Kidney epithelial cell (primary cell): ENCODE data around the gene THOC1. TPM values are rescaled to one million over a fixed set of nuclear protein-coding genes. Genes with fewer than 3 reads are reported as not detected.

Source experiments
- DNase-seq: peaks from one replicate; pipeline ENCODE4 v3.0.0-alpha.2; 2010; ENCODE audit warnings: low read depth
- H3K27me3 ChIP-seq: 2 replicates; pipeline ENCODE4 v1.6.0; 2011; ENCODE audit warnings: low read length; ENCODE audit not compliant: control insufficient read depth, insufficient read depth
- H3K36me3 ChIP-seq: 2 replicates; pipeline ENCODE4 v1.5.1; 2011; ENCODE audit warnings: low read length; ENCODE audit not compliant: control insufficient read depth, insufficient read depth
- H3K4me3 ChIP-seq: 2 replicates; pipeline ENCODE4 v1.5.1; 2011; ENCODE audit warnings: low read depth, mild to moderate bottlenecking, control low read depth, low read length
- total RNA-seq: library from RNA; depleted of rRNA; stranded (reverse); fragments of >200 nt; gene quantifications from 2 replicates; pipeline ENCODE4 v1.2.3, GENCODE V29; 2015
- TF ChIP-seq, protein P1 (sequence below): IDR thresholded peaks from 2 replicates; pipeline ENCODE4 v1.5.1; 2011; ENCODE audit warnings: mild to moderate bottlenecking, moderate library complexity, low read length, control low read depth, inconsistent platforms; ENCODE audit not compliant: insufficient read depth, poor library complexity, severe bottlenecking

Gene THOC1, protein sequence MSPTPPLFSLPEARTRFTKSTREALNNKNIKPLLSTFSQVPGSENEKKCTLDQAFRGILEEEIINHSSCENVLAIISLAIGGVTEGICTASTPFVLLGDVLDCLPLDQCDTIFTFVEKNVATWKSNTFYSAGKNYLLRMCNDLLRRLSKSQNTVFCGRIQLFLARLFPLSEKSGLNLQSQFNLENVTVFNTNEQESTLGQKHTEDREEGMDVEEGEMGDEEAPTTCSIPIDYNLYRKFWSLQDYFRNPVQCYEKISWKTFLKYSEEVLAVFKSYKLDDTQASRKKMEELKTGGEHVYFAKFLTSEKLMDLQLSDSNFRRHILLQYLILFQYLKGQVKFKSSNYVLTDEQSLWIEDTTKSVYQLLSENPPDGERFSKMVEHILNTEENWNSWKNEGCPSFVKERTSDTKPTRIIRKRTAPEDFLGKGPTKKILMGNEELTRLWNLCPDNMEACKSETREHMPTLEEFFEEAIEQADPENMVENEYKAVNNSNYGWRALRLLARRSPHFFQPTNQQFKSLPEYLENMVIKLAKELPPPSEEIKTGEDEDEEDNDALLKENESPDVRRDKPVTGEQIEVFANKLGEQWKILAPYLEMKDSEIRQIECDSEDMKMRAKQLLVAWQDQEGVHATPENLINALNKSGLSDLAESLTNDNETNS
- 28.2 and 28.7 TPM in 2 replicates for total RNA-seq

DNA sequence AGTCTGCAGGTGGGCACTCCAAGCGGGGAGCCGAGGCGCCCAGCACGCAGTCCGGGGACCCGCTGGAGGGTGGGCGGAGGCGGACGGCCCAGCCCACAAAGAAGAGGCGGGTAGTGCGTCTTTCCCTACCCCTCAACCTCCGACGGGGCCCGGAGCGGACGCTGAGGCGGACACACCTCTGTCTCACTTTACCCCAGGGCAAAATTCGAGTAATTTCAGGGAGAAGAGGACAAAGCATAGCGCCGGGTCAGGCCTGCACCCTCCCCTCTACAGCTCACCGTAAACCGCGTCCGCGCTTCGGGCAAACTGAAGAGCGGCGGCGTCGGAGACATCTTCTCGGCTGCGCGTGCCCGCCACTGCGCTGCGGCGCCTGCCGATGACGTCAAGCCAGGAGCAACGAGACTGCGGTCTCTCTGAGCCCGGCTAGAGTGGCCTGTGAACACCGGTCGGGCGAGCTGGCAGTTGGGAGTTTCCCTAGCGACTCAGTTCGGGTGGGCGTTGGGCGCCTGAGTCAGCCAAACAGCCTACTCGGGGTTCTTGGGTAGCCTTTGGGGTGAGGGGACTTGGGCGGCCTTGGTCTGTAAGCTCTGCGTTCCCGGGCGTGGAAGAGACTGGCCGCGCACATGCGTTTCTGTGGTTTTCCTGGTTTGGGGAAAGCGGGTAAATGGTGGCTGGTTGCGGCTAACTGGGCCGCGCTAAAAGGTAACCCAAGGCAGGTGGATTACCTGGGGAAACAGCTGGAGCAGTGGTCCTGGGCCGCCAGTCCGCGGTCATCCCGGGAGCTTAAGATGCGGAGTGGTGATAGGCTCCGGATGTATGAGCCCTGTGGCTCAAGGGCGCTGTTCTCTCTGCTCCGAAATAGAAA lies at the start of gene THOC1:
TSS of gene THOC1 (minus strand) at position 360 of the 865 bp plus-strand sequence. CDS start at position 332, 28 bp downstream.
- peak within 1 kb of the TSS; percentile 81 for H3K4me3 ChIP-seq
- no peaks in the 10 kb centered on the region for H3K27me3 ChIP-seq
- H3K36me3 ChIP-seq = no peaks in the 10 kb centered on the region
- DNase-seq = peak; percentile 69
- TF ChIP-seq, protein P1, sequence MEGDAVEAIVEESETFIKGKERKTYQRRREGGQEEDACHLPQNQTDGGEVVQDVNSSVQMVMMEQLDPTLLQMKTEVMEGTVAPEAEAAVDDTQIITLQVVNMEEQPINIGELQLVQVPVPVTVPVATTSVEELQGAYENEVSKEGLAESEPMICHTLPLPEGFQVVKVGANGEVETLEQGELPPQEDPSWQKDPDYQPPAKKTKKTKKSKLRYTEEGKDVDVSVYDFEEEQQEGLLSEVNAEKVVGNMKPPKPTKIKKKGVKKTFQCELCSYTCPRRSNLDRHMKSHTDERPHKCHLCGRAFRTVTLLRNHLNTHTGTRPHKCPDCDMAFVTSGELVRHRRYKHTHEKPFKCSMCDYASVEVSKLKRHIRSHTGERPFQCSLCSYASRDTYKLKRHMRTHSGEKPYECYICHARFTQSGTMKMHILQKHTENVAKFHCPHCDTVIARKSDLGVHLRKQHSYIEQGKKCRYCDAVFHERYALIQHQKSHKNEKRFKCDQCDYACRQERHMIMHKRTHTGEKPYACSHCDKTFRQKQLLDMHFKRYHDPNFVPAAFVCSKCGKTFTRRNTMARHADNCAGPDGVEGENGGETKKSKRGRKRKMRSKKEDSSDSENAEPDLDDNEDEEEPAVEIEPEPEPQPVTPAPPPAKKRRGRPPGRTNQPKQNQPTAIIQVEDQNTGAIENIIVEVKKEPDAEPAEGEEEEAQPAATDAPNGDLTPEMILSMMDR = no peak

DNA sequence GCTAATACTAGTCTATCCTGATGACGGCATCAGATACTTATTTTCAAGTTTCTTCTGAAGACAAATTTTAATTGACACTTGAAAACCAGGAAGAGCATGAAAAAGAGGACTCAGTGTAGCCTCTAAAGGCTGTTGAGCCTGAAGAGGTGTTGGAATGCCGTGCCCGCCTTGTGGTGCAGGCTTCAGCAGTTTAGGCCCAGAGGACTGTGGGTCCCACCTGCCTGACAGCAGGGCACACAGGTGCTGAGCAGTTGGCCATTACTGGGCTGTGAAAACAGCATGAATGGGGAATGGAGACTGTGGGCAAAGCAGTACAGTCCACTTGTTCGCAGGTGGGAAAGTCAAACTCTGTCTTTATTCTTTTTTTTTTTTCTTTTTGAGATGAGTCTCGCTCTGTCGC lies 49.8 kb upstream of the THOC1 start:
- Histone ChIP-seq H3K4me3 (no peak overlapping the region), H3K27me3 (no peaks in the 10 kb centered on the region), H3K36me3 (no peaks in the 10 kb centered on the region)
- DNase-seq = no peak
- TF ChIP-seq, protein P1 = no peak

DNA sequence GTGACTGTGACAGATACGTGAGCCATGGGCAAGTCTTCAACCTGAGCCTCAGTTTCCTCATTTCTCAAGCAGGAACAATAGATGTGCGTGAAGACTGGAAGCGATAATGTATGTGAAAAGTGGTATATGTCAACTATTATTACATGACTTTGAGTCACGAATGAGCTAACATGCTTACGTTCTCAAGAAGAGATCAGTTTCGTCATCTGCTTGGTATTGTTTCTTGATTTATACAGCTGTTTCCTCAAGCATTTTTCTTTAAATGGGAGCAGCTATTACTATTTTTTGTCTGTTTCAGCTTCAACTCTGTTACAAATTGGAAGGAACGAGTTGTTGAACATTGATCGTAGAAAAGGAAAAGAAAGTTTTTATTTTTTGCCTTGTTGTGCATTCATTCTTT lies 48.5 kb upstream of the THOC1 start:
- no peak for DNase-seq
- Histone ChIP-seq H3K4me3 (no peak overlapping the region), H3K27me3 (no peaks in the 10 kb centered on the region), H3K36me3 (no peaks in the 10 kb centered on the region)
- TF ChIP-seq, protein P1 = no peak

DNA sequence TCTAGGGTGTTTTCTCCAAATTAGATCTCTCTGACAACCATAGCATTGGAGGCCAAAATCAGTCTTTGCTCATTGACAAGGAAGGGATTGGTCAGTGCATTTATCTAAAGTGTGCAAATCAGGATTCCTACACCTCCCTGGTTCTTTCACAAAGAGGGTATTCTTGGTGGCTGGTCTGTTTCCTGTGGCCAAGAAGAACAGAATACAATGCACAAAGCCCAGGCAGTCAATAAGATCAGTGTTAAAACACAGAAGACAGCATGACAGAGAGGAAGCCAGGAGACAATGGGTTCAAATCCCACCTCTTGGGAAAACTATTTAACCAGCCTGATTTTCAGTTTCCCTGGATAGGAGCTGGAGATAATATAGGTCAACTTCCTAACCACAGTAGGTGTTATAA lies 46.1 kb upstream of the THOC1 start:
- DNase-seq = no peak
- TF ChIP-seq, protein P1 = no peak
- H3K4me3 ChIP-seq = no peak overlapping the region
- no peaks in the 10 kb centered on the region for H3K36me3 ChIP-seq
- H3K27me3 ChIP-seq = no peaks in the 10 kb centered on the region

DNA sequence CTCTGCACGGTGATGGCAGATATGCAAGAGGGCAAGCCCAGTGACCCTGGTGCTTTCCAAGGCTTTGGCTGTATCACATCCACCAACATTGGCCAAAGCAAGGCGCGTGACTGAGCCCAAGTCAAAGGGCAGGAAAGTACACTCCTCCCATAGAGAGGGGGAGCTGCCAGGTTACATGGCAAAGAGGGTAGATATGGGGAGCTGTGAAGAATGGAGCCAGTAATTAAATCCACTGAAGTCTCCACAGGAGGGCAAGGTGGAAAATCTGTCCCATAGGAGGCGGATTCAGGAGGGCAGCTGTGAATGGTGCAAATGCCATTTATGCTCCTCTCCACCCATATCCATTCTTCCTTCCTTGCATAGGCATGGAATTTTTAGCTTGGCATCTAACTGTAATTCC lies 44.6 kb upstream of the THOC1 start:
- Histone ChIP-seq H3K36me3 (no peaks in the 10 kb centered on the region), H3K27me3 (peaks cover 2% of the 10 kb centered on the region), H3K4me3 (no peak overlapping the region)
- no peak for DNase-seq
- TF ChIP-seq, protein P1 = no peak
